Muscle of leg (tissue), 11 donors: ENCODE measurements around the gene PIP5KL1. TPM values are rescaled to one million over a fixed set of nuclear protein-coding genes. Genes with fewer than 3 reads are reported as not detected.

Experiments
- DNase-seq: peaks from one replicate; pipeline ENCODE4 v3.0.0; 2013
- H3K27ac ChIP-seq: one replicate; pipeline ENCODE4 v1.5.1; 2013; ENCODE audit warnings: mild to moderate bottlenecking, low read length, control low read depth
- H3K27me3 ChIP-seq: one replicate; pipeline ENCODE4 v1.6.1; 2013; ENCODE audit warnings: low read length; ENCODE audit not compliant: control insufficient read depth, insufficient read depth
- H3K36me3 ChIP-seq: one replicate; pipeline ENCODE4 v1.6.1; 2013; ENCODE audit warnings: low read length; ENCODE audit not compliant: control insufficient read depth, insufficient read depth
- H3K4me1 ChIP-seq: one replicate; pipeline ENCODE4 v1.6.1; 2013; ENCODE audit warnings: low read length; ENCODE audit not compliant: control insufficient read depth, insufficient read depth
- H3K4me3 ChIP-seq: one replicate; pipeline ENCODE4 v1.5.1; 2013; ENCODE audit warnings: low read length, control low read depth
- H3K9me3 ChIP-seq: replicated peaks from 2 replicates; pipeline ENCODE4 v1.6.1; 2013; ENCODE audit warnings: low read depth, low read length; ENCODE audit not compliant: control insufficient read depth
- WGBS: methylation state at CpG from one replicate; pipeline ENCODE4 v1.1.5; 2013; ENCODE audit warnings: missing lambda C conversion rate; ENCODE audit not compliant: insufficient coverage; 5-methylcytosine and 5-hydroxymethylcytosine counted together
- polyA plus RNA-seq, 8 donors: library from polyadenylated mRNA; unstranded; fragments of 120-200 nt; gene quantifications; one replicate each; pipeline versions ENCODE4 v1.2.1 to v1.2.3, GENCODE V29; 2013; ENCODE audit warnings: inconsistent platforms in 1 of 8, low replicate concordance in 1 of 8; ENCODE audit not compliant: insufficient read length in 8 of 8, insufficient read depth in 1 of 8
- total RNA-seq: library from RNA; stranded (reverse); fragments of 120-200 nt; gene quantifications from one replicate; pipeline ENCODE4 v1.2.4, GENCODE V29; 2013

Gene PIP5KL1
- total and polyA plus RNA-seq, 9 donors = 0.42 to 3.5 (median 1.9) TPM

- peak; percentile 7 for DNase-seq
- WGBS = 86% methylated on average over 1 of the region's 3 CpGs
- Histone ChIP-seq H3K36me3 (no peaks in the 10 kb centered on the region), H3K4me3 (no peak overlapping the region), H3K27me3 (no peaks in the 10 kb centered on the region), H3K9me3 (no peaks in the 10 kb centered on the region), H3K4me1 (peaks cover 94% of the 10 kb centered on the region), H3K27ac (no peak overlapping the region)
Observed at GRCh38 chr9:127968042-127968441, 37.5 kb upstream of the PIP5KL1 start.

DNA sequence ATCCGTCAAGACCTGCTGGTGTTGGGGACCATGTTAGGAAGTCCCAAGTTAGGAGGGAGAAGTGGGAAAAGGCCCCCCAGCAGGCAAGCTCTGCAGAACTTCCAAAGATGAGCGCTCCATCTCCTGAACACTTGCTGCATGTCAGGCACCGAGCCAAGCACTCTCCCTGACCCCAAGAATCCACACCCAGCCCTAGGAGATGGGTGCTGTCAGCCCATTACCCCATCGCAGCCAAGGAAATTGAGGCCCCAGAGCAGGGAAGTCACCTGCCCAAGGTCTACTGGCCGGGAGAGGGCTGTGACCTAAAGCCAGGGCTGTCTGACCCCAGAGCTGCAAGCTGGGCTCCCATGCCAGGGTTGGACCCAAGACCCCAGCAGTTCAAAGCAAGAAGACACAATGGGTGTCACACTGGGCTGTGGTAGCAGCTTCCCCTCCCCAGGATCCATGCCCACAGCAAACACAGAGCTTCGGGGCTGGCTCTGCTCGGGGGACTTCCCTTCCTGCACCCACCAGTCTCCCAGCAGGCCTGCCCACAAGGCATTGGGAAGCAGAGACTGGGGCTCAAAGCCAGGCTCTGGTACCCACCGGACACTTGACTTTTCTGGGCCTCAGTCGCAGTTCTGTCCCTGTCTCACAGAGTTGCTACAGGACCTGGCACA is 36.7 kb upstream of the PIP5KL1 start:
- no peak overlapping the region for H3K4me3 ChIP-seq

DNA sequence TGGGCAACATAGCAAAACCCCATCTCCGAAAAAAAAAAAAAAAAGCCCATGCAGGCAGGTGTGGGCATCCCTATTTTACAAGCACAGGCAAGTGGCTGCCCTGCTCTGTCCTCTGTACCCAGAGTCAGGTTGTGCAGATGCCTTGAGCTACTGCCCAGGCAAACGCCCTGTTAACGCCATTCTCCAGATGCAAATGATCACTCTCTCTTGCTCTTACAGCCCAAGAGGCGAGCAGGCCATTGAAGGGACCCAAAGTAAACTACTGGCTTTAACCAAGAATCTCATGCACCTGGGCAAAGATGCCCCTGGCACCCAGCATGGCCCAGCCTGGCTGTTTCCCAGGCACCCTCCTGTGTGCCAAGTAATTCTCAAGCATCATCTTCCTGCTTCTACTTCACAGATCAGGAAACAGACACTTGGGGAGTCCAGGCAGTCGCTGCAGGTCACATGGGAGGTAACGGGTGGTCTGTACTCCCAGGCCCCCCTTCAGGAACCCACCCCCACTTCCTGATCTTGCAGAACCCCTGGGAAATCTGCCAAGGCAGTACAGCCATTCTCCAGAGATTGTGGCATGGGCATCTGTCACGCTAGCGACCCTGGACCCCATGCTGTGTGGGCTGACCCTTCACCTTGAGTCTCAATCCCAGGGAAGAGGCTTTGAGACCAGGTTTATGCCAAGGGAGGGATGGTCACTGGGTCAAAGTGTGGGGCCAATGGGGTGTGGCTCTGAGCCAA is 36.0 kb upstream of the PIP5KL1 start:
- no peaks in the 10 kb centered on the region for H3K27me3 ChIP-seq
- DNase-seq = no peak
- H3K4me1 ChIP-seq = peaks cover 85% of the 10 kb centered on the region
- no peaks in the 10 kb centered on the region for H3K9me3 ChIP-seq
- no peak overlapping the region for H3K4me3 ChIP-seq
- H3K27ac ChIP-seq = peak overlapping the region; percentile 99
- no peaks in the 10 kb centered on the region for H3K36me3 ChIP-seq
- WGBS = 72% methylated on average over 4 of the region's 8 CpGs

More for the DNA sequence above, 36.7 kb upstream of the PIP5KL1 start:
- Histone ChIP-seq H3K4me1 (peaks cover 92% of the 10 kb centered on the region), H3K27ac (peak overlapping the region; percentile 99), H3K27me3 (no peaks in the 10 kb centered on the region), H3K9me3 (no peaks in the 10 kb centered on the region), H3K36me3 (no peaks in the 10 kb centered on the region)
- DNase-seq = no peak
- WGBS = 79% methylated on average over 8 of the region's 9 CpGs

GRCh38 chr9:127965953-127966352 is 35.4 kb upstream of the PIP5KL1 start:
- no peak for DNase-seq
- WGBS = 58% methylated on average over 4 of the region's 6 CpGs
- Histone ChIP-seq H3K9me3 (no peaks in the 10 kb centered on the region), H3K4me1 (peaks cover 80% of the 10 kb centered on the region), H3K27ac (peak overlapping the region; percentile 99), H3K27me3 (no peaks in the 10 kb centered on the region), H3K4me3 (no peak overlapping the region), H3K36me3 (no peaks in the 10 kb centered on the region)

DNA sequence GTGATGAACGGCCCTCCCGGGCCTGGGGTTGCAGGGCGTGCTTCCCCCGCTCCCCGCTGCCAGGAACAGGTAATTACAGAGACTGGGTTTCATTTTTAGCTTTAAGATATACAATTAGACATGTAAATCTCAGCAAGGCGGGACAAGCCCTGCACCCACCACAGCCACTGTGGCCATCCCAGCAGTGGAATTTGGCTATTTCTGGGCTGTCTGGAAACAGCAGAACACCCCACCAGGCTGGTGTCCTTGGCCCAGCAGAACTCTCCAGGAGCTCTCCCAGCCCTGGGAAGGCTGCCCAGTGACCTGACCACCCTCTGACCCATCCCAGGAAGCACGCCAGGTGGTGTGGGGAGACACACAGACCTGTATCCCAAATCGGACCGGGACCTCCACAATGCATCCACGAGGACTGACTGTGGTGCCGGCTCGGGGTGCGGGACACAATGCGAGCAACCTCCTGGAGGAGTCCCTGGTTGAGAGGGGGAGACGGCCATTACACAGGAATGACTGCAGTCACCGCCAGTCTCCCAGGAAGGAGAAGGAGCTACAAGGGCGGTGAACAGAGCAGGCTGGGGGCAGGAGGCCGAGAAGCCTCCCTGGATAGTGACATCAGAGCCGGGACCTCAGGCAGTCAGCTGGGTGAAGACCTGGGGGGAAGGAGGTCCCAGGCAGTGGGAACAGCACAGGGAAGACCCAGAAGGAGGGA is 32.9 kb upstream of the PIP5KL1 start:
- peaks cover 65% of the 10 kb centered on the region for H3K4me1 ChIP-seq
- WGBS = 67% methylated on average over 11 of the region's 19 CpGs
- DNase-seq = no peak
- peak overlapping the region; percentile 74 for H3K27ac ChIP-seq
- no peak overlapping the region for H3K4me3 ChIP-seq
- H3K27me3 ChIP-seq = no peaks in the 10 kb centered on the region
- H3K9me3 ChIP-seq = no peaks in the 10 kb centered on the region
- H3K36me3 ChIP-seq = no peaks in the 10 kb centered on the region

DNA sequence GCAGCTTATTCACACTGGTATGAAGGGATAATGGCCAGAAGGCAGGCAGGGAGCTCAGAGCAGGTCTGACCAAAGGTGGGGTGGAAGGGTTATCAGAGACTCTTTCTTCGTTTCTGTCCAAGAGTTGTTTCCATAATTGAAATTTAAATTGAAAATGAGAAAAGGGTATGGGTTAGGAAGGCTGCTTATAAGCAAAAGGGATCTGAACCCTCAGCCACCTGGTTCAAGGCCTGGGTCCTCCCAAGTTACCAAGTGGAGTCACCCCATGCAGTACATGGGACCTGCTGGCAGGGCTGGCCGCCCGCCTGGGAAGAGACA is 32.4 kb upstream of the PIP5KL1 start:
- Histone ChIP-seq H3K27me3 (no peaks in the 10 kb centered on the region), H3K4me3 (no peak overlapping the region), H3K27ac (peak overlapping the region; percentile 74), H3K36me3 (no peaks in the 10 kb centered on the region), H3K9me3 (no peaks in the 10 kb centered on the region), H3K4me1 (peaks cover 60% of the 10 kb centered on the region)
- 72% methylated on average over 3 of the region's 3 CpGs for WGBS
- no peak for DNase-seq

GRCh38 chr9:127962278-127962677 is 31.7 kb upstream of the PIP5KL1 start:
- no peak for DNase-seq
- H3K27me3 ChIP-seq = no peaks in the 10 kb centered on the region
- peak overlapping the region; percentile 4 for H3K27ac ChIP-seq
- no CpG with 5 or more reads among the region's 3 CpGs for WGBS
- peaks cover 2% of the 10 kb centered on the region for H3K9me3 ChIP-seq
- peaks cover 55% of the 10 kb centered on the region for H3K4me1 ChIP-seq
- H3K4me3 ChIP-seq = no peak overlapping the region
- H3K36me3 ChIP-seq = no peaks in the 10 kb centered on the region

DNA sequence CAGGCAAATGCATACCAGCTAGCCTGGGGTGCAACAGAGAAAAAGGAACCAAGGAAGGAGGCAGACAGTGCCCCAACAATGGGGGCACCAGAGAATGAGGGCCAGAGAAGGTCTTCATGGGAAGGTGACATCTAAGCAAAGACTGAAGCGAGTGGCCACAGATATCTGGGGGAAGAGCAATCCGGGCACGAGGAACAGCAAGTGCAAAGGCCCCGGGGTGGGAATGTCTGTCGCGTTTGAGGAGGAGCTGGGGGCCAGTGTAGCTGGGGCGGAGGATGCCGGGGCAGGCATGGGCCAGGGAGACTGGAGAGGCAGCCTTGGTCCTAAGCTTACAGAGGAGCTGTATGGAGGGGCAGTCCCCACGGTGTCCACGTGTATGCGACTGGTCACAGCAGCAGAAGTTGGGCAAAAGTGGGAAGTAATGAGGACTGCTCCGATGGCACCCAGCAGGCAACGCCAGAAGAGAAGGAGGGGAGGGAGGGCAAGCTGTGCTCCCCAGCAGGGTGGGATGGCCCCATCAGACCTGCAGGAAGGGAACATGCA is 31.1 kb upstream of the PIP5KL1 start:
- DNase-seq = no peak
- Histone ChIP-seq H3K4me1 (peaks cover 49% of the 10 kb centered on the region), H3K4me3 (no peak overlapping the region), H3K36me3 (no peaks in the 10 kb centered on the region), H3K9me3 (peaks cover 2% of the 10 kb centered on the region), H3K27ac (peak overlapping the region; percentile 4), H3K27me3 (no peaks in the 10 kb centered on the region)
- 94% methylated on average over 13 of the region's 13 CpGs for WGBS

- Histone ChIP-seq H3K9me3 (peaks cover 2% of the 10 kb centered on the region), H3K4me3 (no peak overlapping the region), H3K36me3 (no peaks in the 10 kb centered on the region), H3K4me1 (peaks cover 43% of the 10 kb centered on the region), H3K27ac (no peak overlapping the region), H3K27me3 (no peaks in the 10 kb centered on the region)
- WGBS = 63% methylated on average over 1 of the region's 2 CpGs
- no peak for DNase-seq
Observed at GRCh38 chr9:127961155-127961490, 30.5 kb upstream of the PIP5KL1 start.
